HFF-Myc (cell line): Measurements from ENCODE around the gene PPP1R1C.

Source experiments
- DNase-seq: peaks from one replicate; pipeline ENCODE4 v3.0.0-alpha.2; 2011; ENCODE audit warnings: low read depth; ENCODE audit errors: extremely low read depth
- H3K4me3 ChIP-seq: replicated peaks from 2 replicates; pipeline ENCODE4 v1.5.1; 2011; ENCODE audit warnings: low read depth, mild to moderate bottlenecking, control low read depth, low read length
- TF ChIP-seq, protein P1 (sequence below): IDR thresholded peaks from 2 replicates; pipeline ENCODE4 v1.5.1; 2012; ENCODE audit warnings: mild to moderate bottlenecking, low read depth, low read length, control low read depth; ENCODE audit errors: missing control alignments

The PPP1R1C gene

DNA sequence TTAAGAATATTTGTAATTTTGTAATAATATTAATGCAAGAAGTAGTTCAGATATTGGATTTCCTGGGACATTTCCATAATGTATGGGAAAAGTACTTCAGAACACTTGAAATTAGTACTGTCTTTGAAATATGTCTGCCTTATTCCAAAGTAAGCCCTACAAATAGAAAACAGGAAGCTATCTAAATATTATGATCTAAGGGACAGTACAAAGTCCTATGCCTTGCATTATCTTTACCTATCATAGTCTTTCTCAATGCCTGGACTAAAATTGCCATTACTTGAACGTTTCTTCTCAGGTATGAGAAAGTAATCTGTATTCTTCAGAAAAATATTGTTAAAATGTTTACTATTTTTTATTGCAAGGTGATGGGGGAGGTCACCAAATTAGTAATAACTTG is 113.0 kb downstream of the PPP1R1C start:
- H3K4me3 ChIP-seq = no peak overlapping the region
- TF ChIP-seq, protein P1, sequence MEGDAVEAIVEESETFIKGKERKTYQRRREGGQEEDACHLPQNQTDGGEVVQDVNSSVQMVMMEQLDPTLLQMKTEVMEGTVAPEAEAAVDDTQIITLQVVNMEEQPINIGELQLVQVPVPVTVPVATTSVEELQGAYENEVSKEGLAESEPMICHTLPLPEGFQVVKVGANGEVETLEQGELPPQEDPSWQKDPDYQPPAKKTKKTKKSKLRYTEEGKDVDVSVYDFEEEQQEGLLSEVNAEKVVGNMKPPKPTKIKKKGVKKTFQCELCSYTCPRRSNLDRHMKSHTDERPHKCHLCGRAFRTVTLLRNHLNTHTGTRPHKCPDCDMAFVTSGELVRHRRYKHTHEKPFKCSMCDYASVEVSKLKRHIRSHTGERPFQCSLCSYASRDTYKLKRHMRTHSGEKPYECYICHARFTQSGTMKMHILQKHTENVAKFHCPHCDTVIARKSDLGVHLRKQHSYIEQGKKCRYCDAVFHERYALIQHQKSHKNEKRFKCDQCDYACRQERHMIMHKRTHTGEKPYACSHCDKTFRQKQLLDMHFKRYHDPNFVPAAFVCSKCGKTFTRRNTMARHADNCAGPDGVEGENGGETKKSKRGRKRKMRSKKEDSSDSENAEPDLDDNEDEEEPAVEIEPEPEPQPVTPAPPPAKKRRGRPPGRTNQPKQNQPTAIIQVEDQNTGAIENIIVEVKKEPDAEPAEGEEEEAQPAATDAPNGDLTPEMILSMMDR = no peak
- DNase-seq = no peak

DNA sequence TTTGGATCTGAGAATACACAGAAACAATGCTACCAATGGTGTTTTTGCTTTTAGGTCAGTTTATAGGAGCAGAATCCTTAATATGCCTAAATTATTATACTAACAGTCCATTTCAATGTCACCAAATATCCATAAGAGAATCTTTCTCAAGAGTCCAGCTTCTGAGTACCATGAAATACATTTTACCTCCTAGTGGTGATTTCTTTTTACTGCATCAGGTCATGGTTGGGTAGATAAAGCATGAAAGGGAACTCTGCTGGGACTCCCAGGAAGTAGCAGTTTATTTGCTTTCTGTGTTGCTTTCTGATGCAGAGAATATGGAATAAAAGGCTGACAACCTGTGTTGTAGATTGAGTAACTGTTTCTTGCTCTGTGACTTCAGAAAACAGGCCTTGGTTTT is 115.6 kb downstream of the PPP1R1C start:
- H3K4me3 ChIP-seq = no peak overlapping the region
- no peak for DNase-seq
- TF ChIP-seq, protein P1 = peak; percentile 13

DNA sequence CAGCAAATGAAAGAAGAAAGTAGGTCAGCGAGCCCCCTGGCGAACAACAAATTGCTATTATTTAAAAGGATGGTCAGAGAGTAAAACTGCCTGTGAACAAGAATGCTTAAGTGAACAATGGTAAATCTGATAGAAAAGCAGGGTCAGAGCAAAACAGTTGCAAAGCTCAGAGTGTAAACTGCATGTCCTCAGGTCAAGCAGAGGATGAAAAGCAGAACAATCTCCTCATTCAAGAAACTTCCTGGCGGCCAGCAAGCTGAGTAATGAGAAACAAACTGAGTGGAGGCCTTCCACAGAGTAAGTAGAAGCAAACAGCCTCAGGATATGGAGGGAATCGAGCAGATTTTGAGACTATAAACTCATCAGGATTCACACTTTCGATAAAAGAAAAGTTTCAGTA is 117.9 kb downstream of the PPP1R1C start:
- no peak for DNase-seq
- no peak overlapping the region for H3K4me3 ChIP-seq
- TF ChIP-seq, protein P1 = no peak

DNA sequence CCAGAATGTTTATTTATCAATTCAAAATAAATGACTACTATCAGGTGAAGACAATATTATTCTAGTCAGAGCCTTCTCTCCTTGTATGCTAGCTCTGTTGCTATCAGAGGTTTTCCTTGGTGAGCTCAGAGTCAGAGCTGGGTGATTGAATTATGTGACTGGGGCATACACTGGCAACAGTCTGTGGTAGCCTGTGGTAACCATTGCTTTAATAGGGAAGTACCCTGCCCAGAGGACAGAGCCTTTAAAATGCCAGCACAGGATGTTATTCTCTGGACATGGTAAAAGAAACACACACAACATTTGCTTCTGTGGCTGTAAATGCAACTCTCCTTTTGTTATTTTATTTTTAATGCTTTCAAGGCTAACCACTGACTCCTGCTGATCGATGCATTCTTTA is 124.7 kb downstream of the PPP1R1C start:
- no peak for DNase-seq
- no peak overlapping the region for H3K4me3 ChIP-seq
- TF ChIP-seq, protein P1 = no peak

DNA sequence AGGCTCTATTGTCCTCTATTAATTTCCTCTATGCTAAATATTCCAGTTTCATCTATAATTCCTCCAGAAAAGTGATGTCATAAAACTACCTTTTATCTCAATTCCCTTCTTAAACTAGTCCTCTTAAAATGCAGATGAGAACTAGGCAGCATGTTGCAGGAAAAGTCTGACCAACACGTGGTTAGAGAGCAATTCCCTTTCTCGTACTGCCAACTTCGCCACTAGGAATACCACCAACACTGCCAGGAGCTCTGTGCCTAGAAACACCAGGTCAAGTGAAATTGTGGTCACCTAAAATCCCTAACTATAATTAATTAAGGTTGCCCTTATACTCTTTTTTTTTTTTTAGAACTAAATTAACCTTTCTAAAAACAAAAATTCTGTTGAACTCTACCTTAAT is 127.7 kb downstream of the PPP1R1C start:
- no peak for DNase-seq
- H3K4me3 ChIP-seq = no peak overlapping the region
- TF ChIP-seq, protein P1 = no peak

DNA sequence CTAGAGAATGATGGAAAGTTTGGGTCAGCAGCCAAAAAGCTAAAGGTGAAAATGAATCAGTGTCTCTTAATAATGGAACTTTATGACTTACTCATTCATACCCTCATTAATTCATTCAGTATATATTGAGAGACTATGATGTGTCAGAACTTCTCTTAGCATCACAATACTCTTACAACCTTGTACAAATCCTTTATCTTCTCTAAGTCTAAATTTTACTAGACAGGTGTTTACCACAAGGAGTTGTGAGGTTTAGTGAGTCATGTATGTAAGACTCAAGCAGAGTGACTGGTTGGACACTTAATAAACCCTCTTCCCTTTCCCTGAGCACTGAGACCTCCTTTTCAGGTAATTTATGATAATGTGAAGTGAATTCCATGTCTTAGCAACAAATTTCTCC is 129.6 kb downstream of the PPP1R1C start:
- TF ChIP-seq, protein P1 = no peak
- no peak for DNase-seq
- H3K4me3 ChIP-seq = no peak overlapping the region

DNA sequence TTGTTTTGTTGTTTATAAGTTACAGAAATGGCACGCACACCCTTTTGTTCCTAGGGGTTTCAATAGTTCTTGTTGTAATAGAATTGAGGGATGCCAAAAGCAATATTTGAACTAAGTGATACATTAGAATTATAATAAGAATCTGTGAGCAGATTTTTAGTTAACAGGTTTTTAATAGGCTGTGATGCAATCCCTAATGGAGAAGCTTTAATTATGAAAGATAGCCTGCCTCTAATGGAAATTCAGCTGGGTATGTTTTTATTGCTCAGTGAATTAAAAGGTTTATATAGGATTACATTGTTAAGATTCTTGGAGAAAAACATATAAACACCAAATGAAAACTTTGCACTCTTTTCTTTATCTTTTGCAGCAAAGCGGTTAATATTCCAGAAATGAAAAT is 131.1 kb downstream of the PPP1R1C start:
- no peak overlapping the region for H3K4me3 ChIP-seq
- TF ChIP-seq, protein P1 = no peak
- no peak for DNase-seq
